Endothelial cell of umbilical vein (primary cell): Measurements from ENCODE around the gene CREG2. TPM values are rescaled to one million over a fixed set of nuclear protein-coding genes. Genes with fewer than 3 reads are reported as not detected.

Experiments used
- BruUV-seq: library from RNA; stranded (reverse); fragments of 400-500 nt; replicated peaks from 2 replicates; lab custom pipeline; 2021; lab: Mats Ljungman, UMichigan
- CTCF ChIA-PET: fragments of 300-600, 350-600 bp; sonication (Branson Sonifier 250); formaldehyde crosslinking; loops from one replicate; lab custom pipeline; 2021; ENCODE audit warnings: antibody characterized with exemption, inconsistent platforms; lab: Charles Lee
- POLR2A ChIA-PET: fragments of 300-600, 350-600 bp; sonication (Branson Sonifier 250); formaldehyde crosslinking; loops from one replicate; lab custom pipeline; 2021; ENCODE audit warnings: antibody characterized with exemption, inconsistent platforms; lab: Charles Lee
- DNase-seq: peaks from one replicate; pipeline ENCODE4 v3.0.0-alpha.2; 2011; ENCODE audit warnings: low read depth, low spot score
- FAIRE-seq: peaks from 2 replicates; lab custom pipeline; 2011; peaks lifted over from hg19 to GRCh38; lab: Jason Lieb, UNC
- H2AFZ ChIP-seq: 2 replicates; pipeline ENCODE4 v1.6.0; 2012; ENCODE audit warnings: low read depth, low read length, control low read depth, inconsistent platforms
- H3K27ac ChIP-seq: 2 replicates; pipeline ENCODE4 v1.5.1; 2011; ENCODE audit warnings: low read depth, mild to moderate bottlenecking, control low read depth, low read length, moderate library complexity; ENCODE audit not compliant: insufficient read depth
- H3K27me3 ChIP-seq, 2 experiments: 2 replicates each; pipeline versions ENCODE4 v1.6.0 to v1.6.1; 2011; ENCODE audit warnings: low read length in 2 of 2, mixed read lengths in 1 of 2; ENCODE audit not compliant: control insufficient read depth in 2 of 2, insufficient read depth in 2 of 2
- H3K36me3 ChIP-seq, 2 experiments: 2 replicates in 1 of 2; 3 replicates in 1 of 2; pipeline ENCODE4 v1.5.1; 2011; ENCODE audit warnings: low read length in 2 of 2, mild to moderate bottlenecking in 1 of 2, moderate library complexity in 1 of 2; ENCODE audit not compliant: control insufficient read depth in 2 of 2, insufficient read depth in 2 of 2; ENCODE audit errors: extremely low read depth in 1 of 2
- H3K4me1 ChIP-seq: 3 replicates; pipeline ENCODE4 v1.5.1; 2011; ENCODE audit warnings: mild to moderate bottlenecking, low read length; ENCODE audit not compliant: control insufficient read depth, insufficient read depth; ENCODE audit errors: extremely low read depth
- H3K4me2 ChIP-seq: 2 replicates; pipeline ENCODE4 v1.6.1; 2011; ENCODE audit warnings: low read length, control low read depth, mixed read lengths; ENCODE audit not compliant: insufficient read depth
- H3K4me3 ChIP-seq, 3 experiments: fragments of 200-600 bp in 1 of 3; sonication (generic), shearing (Covaris generic) in 1 of 3; replicated peaks in 1 of 3; 2 replicates each; pipeline ENCODE4 v1.5.1; 2011 to 2016; ENCODE audit warnings: control low read depth in 3 of 3, low read length in 3 of 3, mild to moderate bottlenecking in 2 of 3, inconsistent platforms in 1 of 3, low read depth in 1 of 3, moderate library complexity in 1 of 3; ENCODE audit not compliant: insufficient read depth in 1 of 3
- H3K79me2 ChIP-seq: 2 replicates; pipeline ENCODE4 v1.6.0; 2012; ENCODE audit warnings: low read length, inconsistent platforms; ENCODE audit not compliant: control insufficient read depth, insufficient read depth
- H3K9ac ChIP-seq: replicated peaks from 2 replicates; pipeline ENCODE3; 2011; ENCODE audit warnings: low read length, control low read depth; ENCODE audit not compliant: insufficient read depth; ENCODE audit errors: extremely low read depth
- H3K9me1 ChIP-seq: replicated peaks from 3 replicates; pipeline ENCODE4 v1.6.0; 2011; ENCODE audit warnings: mild to moderate bottlenecking, low read length; ENCODE audit not compliant: control insufficient read depth, insufficient read depth; ENCODE audit errors: extremely low read depth
- H3K9me3 ChIP-seq: replicated peaks from 2 replicates; pipeline ENCODE4 v1.5.1; 2012; ENCODE audit warnings: low read length, inconsistent platforms; ENCODE audit not compliant: control insufficient read depth, insufficient read depth
- H4K20me1 ChIP-seq: replicated peaks from 2 replicates; pipeline ENCODE3; 2011; ENCODE audit warnings: mild to moderate bottlenecking, low read length; ENCODE audit not compliant: control insufficient read depth, insufficient read depth; ENCODE audit errors: extremely low read depth
- EZH2 ChIP-seq: IDR thresholded peaks from 2 replicates; pipeline ENCODE4 v1.6.1; 2012; ENCODE audit warnings: borderline replicate concordance, low read depth, mild to moderate bottlenecking, moderate library complexity, low read length, inconsistent platforms; ENCODE audit not compliant: severe bottlenecking
- FOS ChIP-seq: IDR thresholded peaks from 2 replicates; pipeline ENCODE4 v1.6.1; 2011; ENCODE audit warnings: mild to moderate bottlenecking, low read length, moderate library complexity, borderline replicate concordance; ENCODE audit not compliant: insufficient read depth
- GATA2 ChIP-seq: IDR thresholded peaks from 2 replicates; pipeline ENCODE4 v1.7.0; 2011; ENCODE audit warnings: low read depth, mild to moderate bottlenecking, moderate library complexity, mixed read lengths, low read length; ENCODE audit not compliant: insufficient read length, insufficient read depth
- JUN ChIP-seq: IDR thresholded peaks from 2 replicates; pipeline ENCODE4 v1.6.1; 2011; ENCODE audit warnings: borderline replicate concordance, low read depth; ENCODE audit not compliant: insufficient read length, insufficient read depth
- MYC ChIP-seq: IDR thresholded peaks from one replicate; pipeline ENCODE4 v1.6.1; 2011; ENCODE audit warnings: mild to moderate bottlenecking, low read depth, low read length
- POLR2A ChIP-seq: IDR thresholded peaks from 2 replicates; pipeline ENCODE4 v1.6.1; 2012; ENCODE audit warnings: low read depth, mild to moderate bottlenecking, control low read depth, low read length
- POLR2AphosphoS5 ChIP-seq: IDR thresholded peaks from 2 replicates; pipeline ENCODE4 v1.6.1; 2012; ENCODE audit warnings: low read depth, mild to moderate bottlenecking, control low read depth, low read length, moderate library complexity; ENCODE audit not compliant: insufficient read depth
- dilution Hi-C: fragments of 300-500 bp; cut with MboI; formaldehyde crosslinking; loops from one replicate; pipeline ENCODE4 v1.15.0; 2019; ENCODE audit warnings: low sequenced_read_pairs; ENCODE audit not compliant: extremely low pct_ligation_motif_present
- intact Hi-C: fragments of 100-400 bp; cut with micrococcal nuclease; formaldehyde crosslinking; loops from one replicate; pipeline ENCODE4 v1.10.0; 2022
- polyA plus RNA-seq, 4 experiments: library from polyadenylated mRNA; depleted of rRNA in 3 of 4; stranded (reverse) in 3 of 4; unstranded in 1 of 4; fragments of >200 nt; gene quantifications; 2 replicates each; pipeline versions ENCODE4 v1.2.1 to v1.2.3, GENCODE V29; 2011 to 2012; ENCODE audit warnings: missing spikeins in 1 of 4
- total RNA-seq: library from RNA; stranded (reverse); gene quantifications from 2 replicates; pipeline ENCODE4 v1.2.3, GENCODE V29; 2021
- TF ChIP-seq, protein P1 (sequence below): IDR thresholded peaks from 2 replicates; pipeline ENCODE4 v1.6.1; 2011; ENCODE audit not compliant: insufficient read depth, insufficient read length
- TF ChIP-seq, protein P2 (sequence below), 2 donors: IDR thresholded peaks; 1 replicate in 1 of 2; 2 replicates in 1 of 2; pipeline ENCODE4 v1.5.1; 2011; ENCODE audit warnings: low read length in 2 of 2, mild to moderate bottlenecking in 2 of 2, moderate library complexity in 2 of 2, control low read depth in 1 of 2, inconsistent platforms in 1 of 2, low read depth in 1 of 2; ENCODE audit not compliant: insufficient read depth in 1 of 2; ENCODE audit errors: extremely low read depth in 1 of 2

Gene CREG2
- total and polyA plus RNA-seq, 2 donors (not counting 3 experiments of a cell fraction or from before 2014, with no cell fraction given): 0.48 to 2.0 TPM

DNA sequence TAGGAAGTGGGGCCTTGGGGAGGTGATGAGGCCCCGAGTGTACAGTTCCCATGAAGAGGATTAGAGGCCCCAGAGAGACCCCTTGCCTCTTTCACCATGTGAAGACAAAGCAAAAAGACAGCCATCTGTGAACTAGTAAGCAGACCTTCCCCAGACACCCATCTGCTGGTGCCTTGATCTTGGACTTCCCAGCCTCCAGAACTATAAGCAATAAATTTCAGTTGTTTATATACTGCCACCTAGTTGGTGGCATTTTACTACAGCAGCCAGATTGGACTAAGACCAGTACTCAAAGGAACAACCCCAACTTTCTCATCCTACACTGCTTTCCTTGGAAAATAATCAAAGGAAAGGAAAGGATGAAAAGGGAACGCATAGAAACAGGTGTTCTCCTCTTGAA is 27.9 kb upstream of the CREG2 start:
- FAIRE-seq (no peak), DNase-seq (no peak)
- Histone ChIP-seq H3K27ac (no peak overlapping the region), H3K36me3 (no peaks in the 10 kb centered on the region), H3K9ac (no peak overlapping the region), H3K27me3 (peaks cover 0 to 10% of the 10 kb centered on the region in 2 experiments), H3K4me2 (no peak overlapping the region), H3K4me1 (no peaks in the 10 kb centered on the region), H3K9me1 (no peaks in the 10 kb centered on the region), H3K79me2 (no peaks in the 10 kb centered on the region), H4K20me1 (no peaks in the 10 kb centered on the region), H3K9me3 (no peaks in the 10 kb centered on the region), H2AFZ (no peak overlapping the region), H3K4me3 (no peak overlapping the region)
- ChIA-PET POLR2A (no interaction called here), CTCF (interaction anchor here (0.6 to 1.9 kb wide), 2 partner anchors 73 kb away, joined by 4 to 11 read pairs; no protein-coding TSS in a partner anchor)
- no TSS peak for BruUV-seq
- intact Hi-C loops: loop anchor here (5.0 kb wide), 1 partner anchor 357 kb away; no protein-coding TSS in a partner anchor
- TF ChIP-seq POLR2AphosphoS5: no peak
- no peak for TF ChIP-seq GATA2
- TF ChIP-seq EZH2: no peak
- no peak for TF ChIP-seq MYC
- no peak for TF ChIP-seq POLR2A
- no peak for TF ChIP-seq JUN
- TF ChIP-seq, protein P1, sequence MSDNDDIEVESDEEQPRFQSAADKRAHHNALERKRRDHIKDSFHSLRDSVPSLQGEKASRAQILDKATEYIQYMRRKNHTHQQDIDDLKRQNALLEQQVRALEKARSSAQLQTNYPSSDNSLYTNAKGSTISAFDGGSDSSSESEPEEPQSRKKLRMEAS: no peak
- TF ChIP-seq FOS: no peak
- TF ChIP-seq, protein P2, sequence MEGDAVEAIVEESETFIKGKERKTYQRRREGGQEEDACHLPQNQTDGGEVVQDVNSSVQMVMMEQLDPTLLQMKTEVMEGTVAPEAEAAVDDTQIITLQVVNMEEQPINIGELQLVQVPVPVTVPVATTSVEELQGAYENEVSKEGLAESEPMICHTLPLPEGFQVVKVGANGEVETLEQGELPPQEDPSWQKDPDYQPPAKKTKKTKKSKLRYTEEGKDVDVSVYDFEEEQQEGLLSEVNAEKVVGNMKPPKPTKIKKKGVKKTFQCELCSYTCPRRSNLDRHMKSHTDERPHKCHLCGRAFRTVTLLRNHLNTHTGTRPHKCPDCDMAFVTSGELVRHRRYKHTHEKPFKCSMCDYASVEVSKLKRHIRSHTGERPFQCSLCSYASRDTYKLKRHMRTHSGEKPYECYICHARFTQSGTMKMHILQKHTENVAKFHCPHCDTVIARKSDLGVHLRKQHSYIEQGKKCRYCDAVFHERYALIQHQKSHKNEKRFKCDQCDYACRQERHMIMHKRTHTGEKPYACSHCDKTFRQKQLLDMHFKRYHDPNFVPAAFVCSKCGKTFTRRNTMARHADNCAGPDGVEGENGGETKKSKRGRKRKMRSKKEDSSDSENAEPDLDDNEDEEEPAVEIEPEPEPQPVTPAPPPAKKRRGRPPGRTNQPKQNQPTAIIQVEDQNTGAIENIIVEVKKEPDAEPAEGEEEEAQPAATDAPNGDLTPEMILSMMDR (IDR thresholded peaks at IDR 0.05; ENCODE audit: extremely low read depth in 1 of 2, insufficient read depth in 1 of 2, low read depth in 1 of 2, low read length in 2 of 2): no peak
- dilution Hi-C loops: no loop called here
